PFSK-1 (cell line): ENCODE results near the gene SCN4B.

Experiments used
- FOXP2 ChIP-seq: optimal IDR thresholded peaks from 2 replicates; pipeline ENCODE3; 2011; ENCODE audit warnings: borderline replicate concordance, control low read depth, inconsistent platforms; ENCODE audit not compliant: insufficient read depth; ENCODE audit errors: extremely low read length, extremely low read depth
- POLR2AphosphoS5 ChIP-seq: IDR thresholded peaks from 2 replicates; pipeline ENCODE4 v1.6.1; 2012; ENCODE audit warnings: low read depth, mild to moderate bottlenecking, control low read depth, low read length, moderate library complexity
- REST ChIP-seq, 2 experiments: IDR thresholded peaks; 2 replicates each; pipeline versions ENCODE4 v1.6.1 to v1.8.0; 2011 to 2012; ENCODE audit warnings: low read depth in 2 of 2, low read length in 2 of 2, control low read depth in 1 of 2, inconsistent platforms in 1 of 2, mild to moderate bottlenecking in 1 of 2, moderate library complexity in 1 of 2; ENCODE audit not compliant: insufficient read depth in 1 of 2
- SIN3A ChIP-seq: IDR thresholded peaks from 2 replicates; pipeline ENCODE4 v1.6.1; 2012; ENCODE audit warnings: mild to moderate bottlenecking, low read length, moderate library complexity, borderline replicate concordance; ENCODE audit not compliant: insufficient read depth
- TAF1 ChIP-seq: IDR thresholded peaks from 2 replicates; pipeline ENCODE4 v1.6.1; 2012; ENCODE audit warnings: low read length, control low read depth, borderline replicate concordance; ENCODE audit not compliant: insufficient read depth

DNA sequence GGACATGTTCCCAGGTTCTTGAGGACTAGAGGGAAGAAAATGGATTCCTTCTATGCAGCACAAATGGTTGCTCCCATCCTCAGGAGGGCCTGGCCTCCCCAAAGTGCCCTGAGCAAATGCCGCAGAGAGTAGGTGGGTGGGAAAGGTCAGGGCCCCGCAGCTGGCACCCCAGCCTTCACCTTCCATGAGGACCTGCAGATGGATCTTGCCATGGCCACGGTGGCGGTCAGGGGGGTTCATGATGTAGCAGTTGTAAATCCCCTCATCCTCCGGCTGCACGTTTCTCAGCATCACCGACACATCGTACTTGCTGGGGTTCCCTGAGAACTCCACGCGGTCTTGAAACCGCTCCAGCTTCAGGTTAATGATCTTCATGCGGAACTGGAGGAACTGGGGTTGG is 15.3 kb upstream of the SCN4B start:
- TF ChIP-seq POLR2AphosphoS5: no peak
- TF ChIP-seq REST (IDR thresholded peaks at IDR 0.05; ENCODE audit: insufficient read depth in 1 of 2, low read depth in 2 of 2, low read length in 2 of 2): no peak
- no peak for TF ChIP-seq TAF1
- no peak for TF ChIP-seq SIN3A
- TF ChIP-seq FOXP2: no peak
